H9 (cell line): ENCODE results near the gene KRT34. TPM values are rescaled to one million over a fixed set of nuclear protein-coding genes. Genes with fewer than 3 reads are reported as not detected.

Experiments used
- DNase-seq: peaks from one replicate; pipeline ENCODE4 v3.0.0-alpha.2; 2017
- H2AFZ ChIP-seq: one replicate; pipeline ENCODE4 v1.6.1; 2013; ENCODE audit warnings: mild to moderate bottlenecking, low read length, control low read depth, moderate library complexity
- H2AK5ac ChIP-seq: 2 replicates; pipeline ENCODE4 v1.6.1; 2013; ENCODE audit warnings: low read length, control low read depth, mixed read lengths; ENCODE audit not compliant: insufficient read length
- H2BK120ac ChIP-seq: one replicate; pipeline ENCODE4 v1.6.1; 2013; ENCODE audit warnings: low read depth, mild to moderate bottlenecking, low read length, control low read depth, inconsistent platforms; ENCODE audit not compliant: poor library complexity, severe bottlenecking
- H2BK12ac ChIP-seq: 2 replicates; pipeline ENCODE4 v1.6.1; 2013; ENCODE audit warnings: low read length, control low read depth, mixed read lengths, low read depth; ENCODE audit not compliant: insufficient read length
- H2BK15ac ChIP-seq: 2 replicates; pipeline ENCODE4 v1.6.1; 2013; ENCODE audit warnings: low read depth, low read length, control low read depth
- H2BK20ac ChIP-seq: one replicate; pipeline ENCODE4 v1.6.1; 2013; ENCODE audit warnings: low read depth, mild to moderate bottlenecking, low read length, control low read depth, inconsistent platforms; ENCODE audit not compliant: poor library complexity, severe bottlenecking
- H2BK5ac ChIP-seq: 2 replicates; pipeline ENCODE4 v1.6.1; 2013; ENCODE audit warnings: low read length, control low read depth, mixed read lengths; ENCODE audit not compliant: insufficient read length
- H3K14ac ChIP-seq: 2 replicates; pipeline ENCODE4 v1.6.1; 2013; ENCODE audit warnings: low read length, control low read depth; ENCODE audit not compliant: insufficient read depth
- H3K18ac ChIP-seq: 2 replicates; pipeline ENCODE4 v1.6.1; 2013; ENCODE audit warnings: low read depth, mild to moderate bottlenecking, mixed read lengths, low read length, control low read depth; ENCODE audit not compliant: insufficient read length
- H3K23ac ChIP-seq: 2 replicates; pipeline ENCODE4 v1.6.1; 2013; ENCODE audit warnings: low read length, control low read depth, mixed read lengths, low read depth; ENCODE audit not compliant: insufficient read length
- H3K23me2 ChIP-seq: 2 replicates; pipeline ENCODE4 v1.6.1; 2013; ENCODE audit warnings: low read depth, mild to moderate bottlenecking, mixed read lengths, low read length, control low read depth; ENCODE audit not compliant: insufficient read length, poor library complexity, severe bottlenecking
- H3K27ac ChIP-seq: 2 replicates; pipeline ENCODE4 v1.5.1; 2013; ENCODE audit warnings: low read length, control low read depth, mixed read lengths, low read depth; ENCODE audit not compliant: insufficient read length
- H3K27me3 ChIP-seq: 2 replicates; pipeline ENCODE4 v1.6.1; 2013; ENCODE audit warnings: low read length, control low read depth, inconsistent platforms; ENCODE audit not compliant: insufficient read depth
- H3K4ac ChIP-seq: 2 replicates; pipeline ENCODE4 v1.6.1; 2013; ENCODE audit warnings: low read depth, mild to moderate bottlenecking, control low read depth, inconsistent platforms, low read length, moderate library complexity
- H3K4me1 ChIP-seq: 2 replicates; pipeline ENCODE4 v1.6.1; 2013; ENCODE audit warnings: low read length, control low read depth, inconsistent platforms; ENCODE audit not compliant: insufficient read depth
- H3K4me2 ChIP-seq: 2 replicates; pipeline ENCODE4 v1.6.1; 2013; ENCODE audit warnings: low read length, control low read depth, mixed read lengths; ENCODE audit not compliant: insufficient read length, insufficient read depth
- H3K56ac ChIP-seq: 2 replicates; pipeline ENCODE4 v1.6.1; 2013; ENCODE audit warnings: low read depth, mild to moderate bottlenecking, mixed read lengths, low read length, control low read depth; ENCODE audit not compliant: insufficient read length
- H3K79me1 ChIP-seq: 2 replicates; pipeline ENCODE4 v1.6.1; 2013; ENCODE audit warnings: low read depth, mild to moderate bottlenecking, moderate library complexity, low read length, control low read depth, inconsistent platforms; ENCODE audit not compliant: insufficient read depth, poor library complexity, severe bottlenecking
- H3K79me2 ChIP-seq: 2 replicates; pipeline ENCODE4 v1.6.1; 2013; ENCODE audit warnings: low read length, control low read depth, inconsistent platforms; ENCODE audit not compliant: insufficient read depth
- H3K9ac ChIP-seq: 2 replicates; pipeline ENCODE4 v1.6.1; 2013; ENCODE audit warnings: low read length, control low read depth, mixed read lengths; ENCODE audit not compliant: insufficient read length; ENCODE audit errors: extremely low read depth
- H3K9me3 ChIP-seq: one replicate; pipeline ENCODE4 v1.6.1; 2013; ENCODE audit warnings: low read depth, low read length, inconsistent platforms; ENCODE audit not compliant: control insufficient read depth
- H3T11ph ChIP-seq: one replicate; pipeline ENCODE4 v1.6.1; 2013; ENCODE audit warnings: mild to moderate bottlenecking, low read length, control low read depth, inconsistent platforms
- H4K20me1 ChIP-seq: one replicate; pipeline ENCODE4 v1.6.1; 2013; ENCODE audit not compliant: control insufficient read depth, insufficient read length, insufficient read depth
- H4K5ac ChIP-seq: 2 replicates; pipeline ENCODE4 v1.6.1; 2013; ENCODE audit warnings: low read depth, mild to moderate bottlenecking, mixed read lengths, low read length, control low read depth; ENCODE audit not compliant: insufficient read length
- H4K8ac ChIP-seq: replicated peaks from 2 replicates; pipeline ENCODE4 v1.6.1; 2013; ENCODE audit warnings: low read length, control low read depth, mixed read lengths, low read depth; ENCODE audit not compliant: insufficient read length
- H4K91ac ChIP-seq: 2 replicates; pipeline ENCODE4 v1.6.1; 2013; ENCODE audit warnings: low read depth, mild to moderate bottlenecking, moderate library complexity, mixed read lengths, low read length, control low read depth; ENCODE audit not compliant: insufficient read length
- H3K27ac Mint-ChIP-seq, 3 experiments: 2 replicates in 2 of 3; 3 replicates in 1 of 3; pipeline ENCODE4 v1.8.0; 2020 to 2021; ENCODE audit warnings: mixed read lengths in 3 of 3, mild to moderate bottlenecking in 1 of 3, moderate library complexity in 1 of 3
- H3K27me3 Mint-ChIP-seq: 2 replicates; pipeline ENCODE4 v1.8.0; 2021; ENCODE audit warnings: low read depth, mild to moderate bottlenecking, moderate library complexity, mixed read lengths
- H3K36me3 Mint-ChIP-seq, 3 experiments: 2 replicates in 2 of 3; 3 replicates in 1 of 3; pipeline ENCODE4 v1.8.0; 2020 to 2021; ENCODE audit warnings: low read depth in 3 of 3, mixed read lengths in 3 of 3; ENCODE audit not compliant: insufficient read depth in 1 of 3
- H3K4me1 Mint-ChIP-seq, 2 experiments: 2 replicates each; pipeline ENCODE4 v1.8.0; 2020; ENCODE audit warnings: mixed read lengths in 2 of 2
- H3K4me3 Mint-ChIP-seq, 2 experiments: 2 replicates in 1 of 2; 3 replicates in 1 of 2; pipeline ENCODE4 v1.8.0; 2020 to 2021; ENCODE audit warnings: mild to moderate bottlenecking in 2 of 2, mixed read lengths in 2 of 2, moderate library complexity in 1 of 2
- H3K9me3 Mint-ChIP-seq, 2 experiments: 2 replicates in 1 of 2; 3 replicates in 1 of 2; pipeline ENCODE4 v1.8.0; 2020; ENCODE audit warnings: mild to moderate bottlenecking in 2 of 2, mixed read lengths in 2 of 2, moderate library complexity in 1 of 2
- total RNA-seq: library from RNA; stranded (reverse); gene quantifications from 2 replicates; pipeline ENCODE4 v1.2.1, GENCODE V29; 2021
- TF ChIP-seq, protein P1 (sequence below): fragments of 200-600 bp; sonication (generic); conservative IDR thresholded peaks from 3 replicates; pipeline ENCODE4 v1.8.0; 2021; ENCODE audit warnings: antibody characterized with exemption, mild to moderate bottlenecking

KRT34 gene
- total RNA-seq, 1 experiment from 2014 or later: not detected

DNA sequence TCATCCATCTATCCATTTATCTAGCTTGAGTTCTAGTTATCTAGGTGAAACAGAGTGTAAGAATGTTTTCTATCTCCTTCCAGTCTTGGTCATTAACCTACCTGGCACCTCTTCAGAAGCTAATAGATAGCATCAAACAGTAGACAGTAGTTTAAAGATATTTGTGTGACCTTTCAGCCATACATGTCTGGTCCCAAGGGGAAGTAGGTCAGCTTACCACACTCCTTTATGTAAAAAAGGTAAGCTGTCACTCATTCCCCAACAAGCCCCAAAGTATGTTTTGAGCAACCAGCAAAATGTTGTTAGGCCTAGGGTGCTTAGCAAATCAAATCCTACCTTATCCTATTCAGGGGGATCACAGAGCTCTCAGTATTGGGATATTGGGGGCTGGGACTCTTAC is 16.0 kb downstream of the KRT34 start:
- Histone ChIP-seq H3K4me2 (no peak overlapping the region), H2BK12ac (no peak overlapping the region), H3K23me2 (no peaks in the 10 kb centered on the region), H3K4ac (no peak overlapping the region), H4K5ac (no peak overlapping the region), H4K8ac (no peak overlapping the region), H2BK20ac (no peak overlapping the region), H3K56ac (no peak overlapping the region), H3K18ac (no peak overlapping the region), H3K27me3 (no peaks in the 10 kb centered on the region), H3K27ac (no peak overlapping the region), H3K79me1 (no peaks in the 10 kb centered on the region), H3T11ph (no peak overlapping the region), H4K20me1 (no peaks in the 10 kb centered on the region), H3K9me3 (no peaks in the 10 kb centered on the region), H2AK5ac (no peak overlapping the region), H2BK5ac (no peak overlapping the region), H3K9ac (no peak overlapping the region), H2BK120ac (no peak overlapping the region), H2BK15ac (no peak overlapping the region), H3K79me2 (no peaks in the 10 kb centered on the region), H3K14ac (no peak overlapping the region), H3K23ac (no peak overlapping the region), H2AFZ (no peak overlapping the region), H3K4me1 (no peaks in the 10 kb centered on the region), H4K91ac (no peak overlapping the region)
- Mint-ChIP-seq H3K27ac (no peak overlapping the region), H3K4me3 (no peak overlapping the region), H3K27me3 (peaks cover 7% of the 10 kb centered on the region), H3K36me3 (no peaks in the 10 kb centered on the region), H3K9me3 (peaks cover 0 to 2% of the 10 kb centered on the region in 2 experiments; a peak in 1 of 5 replicates), H3K4me1 (no peaks in the 10 kb centered on the region)
- no peak for DNase-seq
- TF ChIP-seq, protein P1, sequence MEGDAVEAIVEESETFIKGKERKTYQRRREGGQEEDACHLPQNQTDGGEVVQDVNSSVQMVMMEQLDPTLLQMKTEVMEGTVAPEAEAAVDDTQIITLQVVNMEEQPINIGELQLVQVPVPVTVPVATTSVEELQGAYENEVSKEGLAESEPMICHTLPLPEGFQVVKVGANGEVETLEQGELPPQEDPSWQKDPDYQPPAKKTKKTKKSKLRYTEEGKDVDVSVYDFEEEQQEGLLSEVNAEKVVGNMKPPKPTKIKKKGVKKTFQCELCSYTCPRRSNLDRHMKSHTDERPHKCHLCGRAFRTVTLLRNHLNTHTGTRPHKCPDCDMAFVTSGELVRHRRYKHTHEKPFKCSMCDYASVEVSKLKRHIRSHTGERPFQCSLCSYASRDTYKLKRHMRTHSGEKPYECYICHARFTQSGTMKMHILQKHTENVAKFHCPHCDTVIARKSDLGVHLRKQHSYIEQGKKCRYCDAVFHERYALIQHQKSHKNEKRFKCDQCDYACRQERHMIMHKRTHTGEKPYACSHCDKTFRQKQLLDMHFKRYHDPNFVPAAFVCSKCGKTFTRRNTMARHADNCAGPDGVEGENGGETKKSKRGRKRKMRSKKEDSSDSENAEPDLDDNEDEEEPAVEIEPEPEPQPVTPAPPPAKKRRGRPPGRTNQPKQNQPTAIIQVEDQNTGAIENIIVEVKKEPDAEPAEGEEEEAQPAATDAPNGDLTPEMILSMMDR: no peak
